GM19035 (cell line): ENCODE results near the gene LRRC45.

Experiments
- ATAC-seq: cut with Tn5 transposase; IDR thresholded peaks from one replicate; pipeline ENCODE4 v1.9.1; 2021; ENCODE audit not compliant: unreplicated experiment

Gene LRRC45

GRCh38 chr17:81993729-81994592, 29.1 kb upstream of the LRRC45 start:
- ATAC-seq: no peak

- ATAC-seq: no peak
These were observed 28.3 kb upstream of the LRRC45 start for GRCh38 chr17:81994593-81995462.

GRCh38 chr17:81995463-81996231, 27.5 kb upstream of the LRRC45 start:
- no peak for ATAC-seq

- no peak for ATAC-seq
These were observed 26.8 kb upstream of the LRRC45 start for GRCh38 chr17:81996232-81996756.

- ATAC-seq: no peak
These were observed 26.2 kb upstream of the LRRC45 start for GRCh38 chr17:81996757-81997441.

GRCh38 chr17:81998212-81998611, 24.9 kb upstream of the LRRC45 start:
- ATAC-seq: no peak

GRCh38 chr17:81998691-81999438, 24.2 kb upstream of the LRRC45 start:
- no peak for ATAC-seq

- ATAC-seq: no peak
These were observed 23.5 kb upstream of the LRRC45 start for GRCh38 chr17:81999587-81999975.

- no peak for ATAC-seq
These were observed 22.9 kb upstream of the LRRC45 start for GRCh38 chr17:81999976-82000802.

GRCh38 chr17:82000803-82001570, 22.1 kb upstream of the LRRC45 start:
- ATAC-seq: no peak

GRCh38 chr17:82001571-82002056, 21.5 kb upstream of the LRRC45 start:
- no peak for ATAC-seq

- ATAC-seq: no peak
These were observed 19.4 kb upstream of the LRRC45 start for GRCh38 chr17:82003411-82004381.

- ATAC-seq: no peak
These were observed 18.3 kb upstream of the LRRC45 start for GRCh38 chr17:82004517-82005455.

- ATAC-seq: no peak
These were observed 17.3 kb upstream of the LRRC45 start for GRCh38 chr17:82005701-82006348.
